ENCODE results near the gene MYO7B.

Gene MYO7B

GRCh38 chr2:127597046-127597983 is 61.8 kb downstream of the MYO7B start:
- TF ChIP-seq REST (IDR thresholded peaks at IDR 0.05; ENCODE audit: insufficient replicate concordance, low read depth), result no peak
- DNase-seq (ENCODE audit: low read depth in 1 of 2, low spot score in 1 of 2), result no peak
- H3K4me3 ChIP-seq (replicated peaks; ENCODE audit: insufficient read depth, low read length), result no peak overlapping the region

GRCh38 chr2:127597984-127598380 is 62.5 kb downstream of the MYO7B start:
- DNase-seq (ENCODE audit: low read depth in 1 of 2, low spot score in 1 of 2), result no peak
- no peak for TF ChIP-seq SPI1 (IDR thresholded peaks at IDR 0.05; ENCODE audit: borderline replicate concordance, low read depth)
- TF ChIP-seq POLR2AphosphoS5 (IDR thresholded peaks at IDR 0.05; ENCODE audit: low read depth), result no peak
- TF ChIP-seq REST (IDR thresholded peaks at IDR 0.05; ENCODE audit: insufficient replicate concordance, low read depth), result no peak
- TF ChIP-seq GABPA (IDR thresholded peaks at IDR 0.05; ENCODE audit: low read depth), result no peak
- TF ChIP-seq CTCF (IDR thresholded peaks at IDR 0.05; ENCODE audit: insufficient read depth, low read length), result no peak
- no peak overlapping the region for H3K4me3 ChIP-seq (replicated peaks; ENCODE audit: insufficient read depth, low read length)
- H3K27ac ChIP-seq (replicated peaks), result no peak overlapping the region
- no peaks in the 10 kb centered on the region for H3K27me3 ChIP-seq (ENCODE audit: insufficient read depth, poor library complexity, severe bottlenecking)

More at GRCh38 chr2:127597046-127597983, 61.8 kb downstream of the MYO7B start:
- H3K27ac ChIP-seq (replicated peaks), result no peak overlapping the region
- no peaks in the 10 kb centered on the region for H3K27me3 ChIP-seq (ENCODE audit: insufficient read depth, poor library complexity, severe bottlenecking)

- DNase-seq (ENCODE audit: low read depth in 1 of 2, low spot score in 1 of 2), result no peak
- Histone ChIP-seq H3K4me3 (replicated peaks; ENCODE audit: insufficient read depth, low read length) (no peak overlapping the region), H3K27ac (replicated peaks) (no peak overlapping the region), H3K27me3 (ENCODE audit: insufficient read depth, poor library complexity, severe bottlenecking) (no peaks in the 10 kb centered on the region)
- TF ChIP-seq REST (IDR thresholded peaks at IDR 0.05; ENCODE audit: insufficient replicate concordance, low read depth), result no peak
- no peak for TF ChIP-seq POLR2AphosphoS5 (IDR thresholded peaks at IDR 0.05; ENCODE audit: low read depth)
- no peak for TF ChIP-seq SPI1 (IDR thresholded peaks at IDR 0.05; ENCODE audit: borderline replicate concordance, low read depth)
- TF ChIP-seq CTCF (IDR thresholded peaks at IDR 0.05; ENCODE audit: insufficient read depth, low read length), result no peak
- no peak for TF ChIP-seq GABPA (IDR thresholded peaks at IDR 0.05; ENCODE audit: low read depth)
Observed at GRCh38 chr2:127598711-127599110, 63.2 kb downstream of the MYO7B start.
